Loucy (cell line): ENCODE measurements around the gene SGPP2.

Experiments
- H2AFZ ChIP-seq: fragments of 200-600 bp; sonication (generic); 2 replicates; pipeline ENCODE4 v1.6.0; 2016; ENCODE audit warnings: antibody characterized with exemption, mild to moderate bottlenecking, low read length, moderate library complexity
- H3F3A ChIP-seq: fragments of 200-600 bp; 2 replicates; pipeline ENCODE4 v1.6.0; 2016; ENCODE audit warnings: antibody characterized with exemption, low read depth, mild to moderate bottlenecking
- H3K27me3 ChIP-seq: fragments of 200-600 bp; sonication (generic); 2 replicates; pipeline ENCODE4 v1.6.1; 2014; ENCODE audit warnings: low read length, mild to moderate bottlenecking; ENCODE audit not compliant: insufficient read depth, poor library complexity, severe bottlenecking
- H3K36me3 ChIP-seq: fragments of 200-600 bp; sonication (generic); 2 replicates; pipeline ENCODE4 v1.6.1; 2016; ENCODE audit warnings: low read length; ENCODE audit not compliant: insufficient read depth
- H3K4me1 ChIP-seq: fragments of 200-600 bp; sonication (generic); 2 replicates; pipeline ENCODE4 v1.5.1; 2014; ENCODE audit warnings: low read length, mild to moderate bottlenecking; ENCODE audit not compliant: insufficient read depth, poor library complexity, severe bottlenecking
- H3K4me2 ChIP-seq: fragments of 200-600 bp; sonication (generic); 2 replicates; pipeline ENCODE4 v1.6.0; 2014; ENCODE audit warnings: antibody characterized with exemption, low read length, low read depth, mild to moderate bottlenecking; ENCODE audit not compliant: poor library complexity, severe bottlenecking
- H3K4me3 ChIP-seq: fragments of 200-600 bp; sonication (generic); 2 replicates; pipeline ENCODE4 v1.5.1; 2014; ENCODE audit warnings: low read length, mild to moderate bottlenecking, mixed read lengths; ENCODE audit not compliant: poor library complexity, severe bottlenecking
- H3K79me2 ChIP-seq: fragments of 200-600 bp; sonication (generic); 2 replicates; pipeline ENCODE4 v1.6.1; 2014; ENCODE audit warnings: low read length; ENCODE audit not compliant: insufficient read depth
- H3K9ac ChIP-seq: fragments of 200-600 bp; sonication (generic); 2 replicates; pipeline ENCODE4 v1.6.0; 2014; ENCODE audit warnings: mild to moderate bottlenecking, low read depth, low read length, moderate library complexity; ENCODE audit not compliant: poor library complexity, severe bottlenecking
- H3K9me2 ChIP-seq: fragments of 200-600 bp; sonication (generic); replicated peaks from 2 replicates; pipeline ENCODE4 v1.6.1; 2016; ENCODE audit warnings: low read depth, low read length, mixed read lengths
- H3K9me3 ChIP-seq: fragments of 200-600 bp; sonication (generic); 2 replicates; pipeline ENCODE4 v1.6.1; 2014; ENCODE audit warnings: mild to moderate bottlenecking, antibody characterized with exemption, low read length, low read depth; ENCODE audit not compliant: insufficient read depth
- H4K20me1 ChIP-seq: fragments of 200-600 bp; sonication (generic); 2 replicates; pipeline ENCODE4 v1.6.0; 2014; ENCODE audit warnings: antibody characterized with exemption, low read length, mild to moderate bottlenecking; ENCODE audit not compliant: insufficient read depth, poor library complexity, severe bottlenecking
- CTCF ChIP-seq: fragments of 200-600 bp; sonication (generic); conservative IDR thresholded peaks from 2 replicates; pipeline ENCODE4 v1.5.1; 2014; ENCODE audit warnings: mild to moderate bottlenecking, antibody characterized with exemption, low read length
- EZH2phosphoT487 ChIP-seq: fragments of 200-600 bp; IDR thresholded peaks from 2 replicates; pipeline ENCODE4 v1.6.1; 2018; ENCODE audit warnings: antibody characterized with exemption, mild to moderate bottlenecking, moderate library complexity, borderline replicate concordance

The SGPP2 gene

GRCh38 chr2:222477962-222478608, 53.7 kb downstream of the SGPP2 start:
- H3K79me2 ChIP-seq, result no peaks in the 10 kb centered on the region
- no peaks in the 10 kb centered on the region for H3K4me1 ChIP-seq
- no peak overlapping the region for H3K4me2 ChIP-seq
- H3F3A ChIP-seq, result no peaks in the 10 kb centered on the region
- no peaks in the 10 kb centered on the region for H3K9me3 ChIP-seq
- TF ChIP-seq EZH2phosphoT487 (no peak), CTCF (no peak)
- no peaks in the 10 kb centered on the region for H3K36me3 ChIP-seq
- H3K9me2 ChIP-seq, result no peaks in the 10 kb centered on the region
- no peak overlapping the region for H2AFZ ChIP-seq
- no peaks in the 10 kb centered on the region for H4K20me1 ChIP-seq
- H3K9ac ChIP-seq, result no peak overlapping the region
- no peak overlapping the region for H3K4me3 ChIP-seq
- H3K27me3 ChIP-seq, result no peaks in the 10 kb centered on the region

- Histone ChIP-seq H3K4me2 (no peak overlapping the region), H3K9me3 (no peaks in the 10 kb centered on the region)
These were observed 55.5 kb downstream of the SGPP2 start for GRCh38 chr2:222479859-222480258.

GRCh38 chr2:222480497-222480896, 56.2 kb downstream of the SGPP2 start:
- H3K4me1 ChIP-seq, result no peaks in the 10 kb centered on the region
- H3K27me3 ChIP-seq, result no peaks in the 10 kb centered on the region

More at GRCh38 chr2:222479859-222480258, 55.5 kb downstream of the SGPP2 start:
- Histone ChIP-seq H3K27me3 (no peaks in the 10 kb centered on the region), H3K36me3 (no peaks in the 10 kb centered on the region), H3K4me3 (no peak overlapping the region), H3K9me2 (no peaks in the 10 kb centered on the region), H4K20me1 (no peaks in the 10 kb centered on the region), H3F3A (no peaks in the 10 kb centered on the region), H2AFZ (no peak overlapping the region; the same call in 1 of the 2 replicates), H3K9ac (no peak overlapping the region), H3K79me2 (no peaks in the 10 kb centered on the region), H3K4me1 (no peaks in the 10 kb centered on the region)
- no peak for TF ChIP-seq CTCF

More at GRCh38 chr2:222480497-222480896, 56.2 kb downstream of the SGPP2 start:
- TF ChIP-seq CTCF (no peak), EZH2phosphoT487 (no peak)
- no peak overlapping the region for H3K4me3 ChIP-seq
- H3K9me2 ChIP-seq, result no peaks in the 10 kb centered on the region
- no peak overlapping the region for H3K4me2 ChIP-seq
- H3F3A ChIP-seq, result no peaks in the 10 kb centered on the region
- H3K79me2 ChIP-seq, result no peaks in the 10 kb centered on the region
- H4K20me1 ChIP-seq, result no peaks in the 10 kb centered on the region
- no peaks in the 10 kb centered on the region for H3K36me3 ChIP-seq
- H3K9me3 ChIP-seq, result no peaks in the 10 kb centered on the region
- no peak overlapping the region; the same call in 1 of the 2 replicates for H2AFZ ChIP-seq
- no peak overlapping the region for H3K9ac ChIP-seq
